Kidney epithelial cell (primary cell): ENCODE data around the gene DCTD. TPM values are rescaled to one million over a fixed set of nuclear protein-coding genes. Genes with fewer than 3 reads are reported as not detected.

Source experiments
- DNase-seq: peaks from one replicate; pipeline ENCODE4 v3.0.0-alpha.2; 2010; ENCODE audit warnings: low read depth
- H3K27me3 ChIP-seq: 2 replicates; pipeline ENCODE4 v1.6.0; 2011; ENCODE audit warnings: low read length; ENCODE audit not compliant: control insufficient read depth, insufficient read depth
- H3K36me3 ChIP-seq: 2 replicates; pipeline ENCODE4 v1.5.1; 2011; ENCODE audit warnings: low read length; ENCODE audit not compliant: control insufficient read depth, insufficient read depth
- H3K4me3 ChIP-seq: 2 replicates; pipeline ENCODE4 v1.5.1; 2011; ENCODE audit warnings: low read depth, mild to moderate bottlenecking, control low read depth, low read length
- CTCF ChIP-seq: IDR thresholded peaks from 2 replicates; pipeline ENCODE4 v1.5.1; 2011; ENCODE audit warnings: mild to moderate bottlenecking, moderate library complexity, low read length, control low read depth, inconsistent platforms; ENCODE audit not compliant: insufficient read depth, poor library complexity, severe bottlenecking
- total RNA-seq: library from RNA; depleted of rRNA; stranded (reverse); fragments of >200 nt; gene quantifications from 2 replicates; pipeline ENCODE4 v1.2.3, GENCODE V29; 2015

DCTD gene
- total RNA-seq, 1 donor from 2014 or later = 116 TPM

DNA sequence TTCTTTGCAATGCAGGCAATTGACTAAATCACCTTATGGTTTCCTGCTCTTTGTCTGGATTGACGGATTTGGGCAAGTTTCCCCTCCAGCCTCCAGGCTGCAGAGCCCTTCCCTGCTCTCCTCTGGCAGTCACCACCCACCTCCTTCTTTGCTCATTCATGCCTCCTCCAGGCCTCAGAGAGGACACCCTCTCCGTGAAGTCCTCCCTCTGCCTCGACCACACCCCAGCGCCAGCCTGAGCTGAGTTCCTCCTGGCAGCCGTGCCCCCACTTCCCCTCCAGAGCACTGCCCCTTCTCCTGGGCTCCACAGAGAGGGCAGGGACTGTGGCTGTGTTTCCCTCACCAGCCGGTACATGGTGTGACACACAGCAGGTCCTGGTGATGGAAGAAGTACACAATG is 53.7 kb downstream of the DCTD start:
- DNase-seq = no peak
- no peak for TF ChIP-seq CTCF
- no peak overlapping the region for H3K4me3 ChIP-seq
- no peaks in the 10 kb centered on the region for H3K36me3 ChIP-seq
- no peaks in the 10 kb centered on the region for H3K27me3 ChIP-seq

- H3K27me3 ChIP-seq = no peaks in the 10 kb centered on the region
- H3K4me3 ChIP-seq = no peak overlapping the region
- DNase-seq = no peak
- no peak for TF ChIP-seq CTCF
- H3K36me3 ChIP-seq = no peaks in the 10 kb centered on the region
These were observed 54.3 kb downstream of the DCTD start for GRCh38 chr4:182862921-182863320.

DNA sequence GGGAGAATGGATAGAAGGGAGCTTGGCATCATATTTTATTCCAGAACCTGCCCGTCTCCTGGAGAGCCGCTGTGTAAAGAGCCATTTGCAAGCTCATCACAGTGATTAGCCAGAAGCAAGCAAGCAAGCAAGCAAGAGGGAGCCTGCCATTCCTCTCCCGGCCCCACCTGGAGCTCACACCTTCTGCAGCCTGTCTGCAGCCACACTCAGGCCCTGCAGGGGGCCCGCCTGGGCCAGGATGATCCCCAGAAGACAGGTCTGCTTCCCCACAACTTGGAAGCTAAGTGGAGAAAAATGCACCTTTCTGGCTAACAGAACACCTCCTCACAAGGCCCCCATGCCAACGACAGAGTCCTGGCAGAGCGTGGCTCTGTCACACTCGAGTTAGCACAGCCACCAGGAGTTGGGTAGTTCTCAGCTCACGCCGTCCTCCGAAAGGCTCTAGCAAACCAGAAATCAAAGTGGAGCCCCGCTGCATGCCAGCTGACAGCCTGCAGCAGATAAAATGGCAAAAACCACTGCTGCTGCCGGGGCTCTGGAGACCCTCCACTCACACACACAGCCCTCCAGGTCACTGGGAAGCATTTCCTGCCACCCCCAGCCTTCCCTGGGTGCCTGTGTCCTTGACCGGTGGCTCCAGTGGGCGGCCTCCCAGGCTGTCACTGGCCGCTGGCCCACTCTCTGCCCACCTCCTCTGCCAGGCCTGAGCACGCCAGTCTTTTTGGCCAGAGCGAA is 54.9 kb downstream of the DCTD start:
- H3K36me3 ChIP-seq = no peaks in the 10 kb centered on the region
- H3K27me3 ChIP-seq = no peaks in the 10 kb centered on the region
- no peak for DNase-seq
- TF ChIP-seq CTCF = peak; percentile 42
- H3K4me3 ChIP-seq = no peak overlapping the region

GRCh38 chr4:182861346-182861745 is 55.8 kb downstream of the DCTD start:
- Histone ChIP-seq H3K4me3 (no peak overlapping the region), H3K36me3 (no peaks in the 10 kb centered on the region), H3K27me3 (no peaks in the 10 kb centered on the region)
- TF ChIP-seq CTCF = no peak
- DNase-seq = no peak

- no peak for DNase-seq
- no peak for TF ChIP-seq CTCF
- H3K4me3 ChIP-seq = no peak overlapping the region
- H3K36me3 ChIP-seq = no peaks in the 10 kb centered on the region
- peaks cover 2% of the 10 kb centered on the region for H3K27me3 ChIP-seq
These were observed 57.5 kb downstream of the DCTD start for GRCh38 chr4:182859730-182860129.

- DNase-seq = no peak
- Histone ChIP-seq H3K27me3 (peaks cover 2% of the 10 kb centered on the region), H3K4me3 (no peak overlapping the region), H3K36me3 (no peaks in the 10 kb centered on the region)
- TF ChIP-seq CTCF = no peak
These were observed 58.5 kb downstream of the DCTD start for GRCh38 chr4:182858711-182859110.
